KG1 (cell line): Measurements from ENCODE around the gene AGRP.

Source experiments
- DNase-seq: peaks from one replicate; lab custom pipeline; 2025; lab: John Stamatoyannopoulos, UW

Gene AGRP

DNA sequence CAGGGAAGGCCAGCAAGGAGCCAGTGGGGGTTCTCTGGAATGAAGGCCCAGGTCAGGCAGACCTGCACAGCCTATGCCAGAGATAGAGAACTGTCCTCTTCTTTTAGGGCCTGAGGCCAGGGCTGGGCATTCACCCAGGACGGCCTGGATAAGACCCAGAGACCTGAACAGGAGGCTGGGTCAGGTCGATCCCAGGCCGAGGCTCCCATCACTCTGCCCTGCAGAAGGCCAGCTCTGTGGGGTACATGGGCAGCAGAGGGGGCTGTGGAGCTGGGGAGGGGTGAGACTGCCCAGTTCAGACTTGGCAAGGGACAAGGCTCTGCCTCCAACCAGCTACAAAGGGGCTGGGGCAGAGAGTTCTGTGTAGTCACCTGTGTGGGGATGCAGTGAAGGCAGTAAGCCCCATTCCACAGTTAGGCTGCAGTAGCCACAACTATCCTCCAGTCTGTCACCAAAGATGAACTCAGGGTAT is 37.9 kb downstream of the AGRP start:
- DNase-seq, result no peak

DNA sequence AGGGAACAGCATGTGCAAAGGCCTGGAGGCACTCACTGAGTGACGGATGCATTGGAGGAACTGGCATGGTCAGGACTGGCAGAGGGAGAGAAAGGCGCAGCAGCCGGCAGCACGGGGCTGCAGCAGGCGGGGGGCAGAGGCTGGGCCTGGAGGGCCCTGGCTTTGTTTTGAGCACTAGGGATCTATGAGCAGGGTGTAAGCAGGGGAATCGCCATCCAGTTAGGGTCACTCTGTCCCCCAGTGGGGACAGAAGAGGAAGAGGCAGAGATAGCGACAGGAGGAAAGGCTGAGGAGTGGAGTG is 38.3 kb downstream of the AGRP start:
- DNase-seq, result no peak

- DNase-seq, result no peak
These were observed 38.9 kb downstream of the AGRP start for GRCh38 chr16:67444259-67445125.

GRCh38 chr16:67443265-67443664 is 40.1 kb downstream of the AGRP start:
- no peak for DNase-seq

DNA sequence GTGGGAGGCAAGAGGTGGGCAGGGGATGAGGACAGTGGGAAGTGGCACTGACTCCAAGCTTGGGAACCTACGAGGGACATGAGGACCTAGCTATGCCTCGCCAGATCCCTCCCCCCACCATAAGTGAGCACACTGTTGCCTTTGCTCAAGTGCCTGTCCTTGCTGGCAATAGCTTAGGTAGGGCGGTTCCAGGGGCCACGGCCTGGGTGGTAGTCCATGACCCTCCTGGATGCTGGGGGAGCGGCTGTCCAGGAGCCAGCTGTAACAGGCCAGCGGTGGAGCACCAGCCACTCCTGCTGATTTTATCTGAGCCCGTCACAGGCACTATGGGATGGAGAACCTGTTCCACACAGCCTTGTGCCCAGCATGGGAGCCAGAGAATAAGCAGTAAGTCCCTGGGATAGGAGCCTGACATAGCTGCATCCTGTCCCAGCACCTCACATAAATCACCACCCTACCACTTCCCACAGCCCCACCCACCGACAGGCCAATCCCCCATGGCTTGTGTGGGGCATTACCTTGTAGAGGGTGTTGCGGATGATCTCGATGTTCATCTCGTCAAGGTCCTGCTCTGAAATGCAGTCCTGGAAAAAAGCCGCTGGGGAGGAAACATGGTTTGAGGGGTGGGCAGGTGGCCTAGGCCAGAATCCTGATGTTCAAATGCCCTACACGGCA is 40.6 kb downstream of the AGRP start:
- DNase-seq, result no peak

DNA sequence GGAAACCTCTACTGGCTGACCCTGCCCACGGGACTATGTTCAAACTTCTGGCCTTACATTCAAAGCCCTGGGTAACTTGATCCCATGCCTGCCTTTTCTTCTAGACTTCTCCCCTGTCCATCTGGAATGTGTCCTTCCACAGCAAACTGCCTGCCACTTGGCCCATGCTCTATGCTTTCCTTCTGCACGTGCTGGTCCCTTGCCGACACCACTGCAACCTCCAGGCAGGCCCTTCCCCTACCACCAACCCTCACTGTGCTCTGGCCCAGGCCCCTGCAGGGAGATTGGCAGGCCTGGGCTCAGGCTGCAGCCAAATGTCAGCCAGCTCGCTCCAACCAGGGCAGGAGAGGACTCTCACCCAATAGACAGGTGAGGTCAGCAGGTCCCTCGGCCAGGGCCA is 41.4 kb downstream of the AGRP start:
- no peak for DNase-seq

GRCh38 chr16:67441271-67441753 is 42.0 kb downstream of the AGRP start:
- DNase-seq, result no peak

DNA sequence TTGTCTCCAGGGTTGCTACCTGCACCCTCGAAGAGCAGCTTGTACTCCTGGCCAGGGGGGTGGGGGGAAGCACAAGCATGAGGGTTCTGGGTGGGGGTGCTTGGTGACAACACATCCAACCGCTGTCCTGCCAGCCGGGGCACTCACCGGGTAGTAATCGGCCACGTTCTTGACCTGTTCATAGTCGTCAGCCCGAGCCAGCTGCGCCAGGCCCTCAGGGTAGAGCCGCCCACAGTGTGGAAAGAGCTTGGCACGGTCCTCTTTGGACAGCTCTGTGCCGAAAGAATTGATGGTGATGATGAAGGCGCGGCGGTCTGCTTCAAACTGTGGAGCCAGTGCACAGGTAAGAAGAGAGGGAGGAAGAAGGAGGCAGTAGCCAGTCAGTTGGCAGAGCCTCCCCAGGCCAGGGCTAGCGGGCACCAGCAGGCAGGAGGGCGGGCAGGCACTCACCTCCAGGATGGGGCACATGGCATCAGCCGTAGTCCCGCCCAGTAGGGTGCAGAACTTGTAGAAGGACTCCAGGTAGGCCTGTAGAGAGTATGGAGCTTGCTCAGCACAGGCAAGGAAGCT is 44.4 kb downstream of the AGRP start:
- DNase-seq, result no peak

GRCh38 chr16:67438098-67438791 is 45.1 kb downstream of the AGRP start:
- DNase-seq, result no peak

- DNase-seq, result no peak
These were observed 45.8 kb downstream of the AGRP start for GRCh38 chr16:67437513-67437912.

GRCh38 chr16:67436640-67437193 is 46.6 kb downstream of the AGRP start:
- DNase-seq, result no peak

DNA sequence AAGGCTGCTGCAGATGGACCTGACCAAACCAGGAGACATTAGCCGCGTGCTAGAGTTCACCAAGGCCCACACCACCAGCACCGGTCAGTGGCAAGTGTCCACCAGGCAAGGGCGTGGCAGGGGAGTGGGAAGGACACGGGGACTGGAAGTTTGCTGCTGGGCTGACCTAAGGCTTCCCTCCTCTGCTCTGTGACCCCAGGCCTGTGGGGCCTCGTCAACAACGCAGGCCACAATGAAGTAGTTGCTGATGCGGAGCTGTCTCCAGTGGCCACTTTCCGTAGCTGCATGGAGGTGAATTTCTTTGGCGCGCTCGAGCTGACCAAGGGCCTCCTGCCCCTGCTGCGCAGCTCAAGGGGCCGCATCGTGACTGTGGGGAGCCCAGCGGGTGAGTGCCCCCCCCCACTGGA is 47.6 kb downstream of the AGRP start:
- no peak for DNase-seq

DNA sequence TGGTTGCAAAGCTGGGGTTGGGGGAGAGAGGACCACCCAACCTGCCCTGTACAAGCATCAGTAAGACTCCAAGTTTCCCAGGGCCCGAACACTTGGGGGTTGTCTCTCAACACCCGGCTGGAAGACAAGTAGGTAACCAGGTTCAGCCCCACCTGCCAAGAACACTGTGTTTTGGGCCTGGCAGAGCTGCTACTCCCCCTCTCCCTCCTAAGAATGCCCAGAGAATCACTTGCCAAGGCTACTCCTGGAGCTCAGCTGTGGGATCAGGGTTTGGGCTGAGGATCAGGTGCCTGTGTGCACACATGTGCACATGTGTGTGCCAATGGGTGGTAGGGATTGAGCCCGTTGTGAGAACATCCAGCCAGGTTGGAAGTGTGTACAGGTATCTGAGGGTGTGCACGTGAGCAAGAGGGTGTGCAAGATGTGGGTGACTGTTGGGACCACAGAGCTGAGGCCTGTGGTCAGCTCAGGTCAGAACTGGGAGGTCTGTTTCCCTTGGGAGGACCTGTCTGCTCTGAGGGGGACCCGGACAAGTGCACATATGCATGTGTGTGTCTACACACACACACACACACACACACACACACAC is 50.1 kb downstream of the AGRP start:
- DNase-seq, result no peak
